ENCODE results near the gene PRH1. TPM values are rescaled to one million over a fixed set of nuclear protein-coding genes. Genes with fewer than 3 reads are reported as not detected.

The PRH1 gene
- total RNA-seq, 1 experiment from 2014 or later = 21.2 TPM

GRCh38 chr12:10919809-10920208 is 35.8 kb upstream of the PRH1 start:
- POLR2A ChIA-PET = no interaction called here

DNA sequence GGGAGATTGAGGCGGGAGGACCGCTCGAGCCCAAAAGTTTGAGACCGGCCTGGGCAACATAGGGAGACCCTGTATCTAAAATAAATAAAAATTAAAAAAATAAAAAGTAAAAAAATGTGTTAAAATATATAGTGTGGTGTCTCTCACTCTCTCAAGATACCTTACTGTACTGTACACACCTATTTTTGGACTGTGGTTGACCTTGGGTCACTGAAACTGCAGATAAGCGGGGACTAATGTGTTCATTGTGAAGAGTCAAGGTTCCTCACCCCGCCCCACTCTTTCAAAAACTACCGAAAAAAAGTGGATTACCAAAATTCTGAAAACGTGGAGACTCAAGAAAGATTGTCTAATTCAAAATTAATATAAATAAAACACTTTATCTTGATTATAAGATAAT is 26.3 kb upstream of the PRH1 start:
- H3K27ac Mint-ChIP-seq (ENCODE audit: unreplicated experiment) = no peak overlapping the region
- no peaks in the 10 kb centered on the region for H3K4me1 ChIP-seq
- no peak overlapping the region for H3K4me3 Mint-ChIP-seq (ENCODE audit: unreplicated experiment)
- H3K27me3 ChIP-seq (replicated peaks; ENCODE audit: control insufficient read depth, insufficient read depth, low read length) = no peaks in the 10 kb centered on the region
- TF ChIP-seq CTCF (IDR thresholded peaks at IDR 0.05; ENCODE audit: insufficient read depth in 1 of 2, low read depth in 1 of 2, low read length in 1 of 2, severe bottlenecking in 1 of 2, unreplicated experiment in 1 of 2) = no peak
- no peak for DNase-seq
- no TSS peak for BruUV-seq (replicated peaks)
- H3K36me3 ChIP-seq (ENCODE audit: control insufficient read depth, insufficient read depth, low read length) = no peaks in the 10 kb centered on the region
- CTCF ChIA-PET = no interaction called here
- POLR2A ChIA-PET = no interaction called here
- peaks cover 1% of the 10 kb centered on the region for H3K36me3 Mint-ChIP-seq (ENCODE audit: insufficient read depth, unreplicated experiment)
- intact Hi-C loops (cut with micrococcal nuclease; ENCODE audit: unreplicated experiment) = no loop called here
- no peaks in the 10 kb centered on the region for H3K9me3 ChIP-seq
- no peak overlapping the region for H3K4me3 ChIP-seq (ENCODE audit: low read depth, low read length)
- H3K27me3 Mint-ChIP-seq (ENCODE audit: insufficient read depth, unreplicated experiment) = no peaks in the 10 kb centered on the region
- H3K4me1 Mint-ChIP-seq (ENCODE audit: low read depth, unreplicated experiment) = no peaks in the 10 kb centered on the region
- peaks cover 5% of the 10 kb centered on the region for H3K9me3 Mint-ChIP-seq (ENCODE audit: unreplicated experiment)

More at GRCh38 chr12:10919809-10920208, 35.8 kb upstream of the PRH1 start:
- Histone ChIP-seq H3K36me3 (ENCODE audit: control insufficient read depth, insufficient read depth, low read length) (no peaks in the 10 kb centered on the region), H3K4me3 (ENCODE audit: low read depth, low read length) (no peak overlapping the region), H3K9me3 (no peaks in the 10 kb centered on the region), H3K4me1 (peaks cover 12% of the 10 kb centered on the region), H3K27me3 (replicated peaks; ENCODE audit: control insufficient read depth, insufficient read depth, low read length) (no peaks in the 10 kb centered on the region)
- Mint-ChIP-seq H3K4me1 (ENCODE audit: low read depth, unreplicated experiment) (peaks cover 7% of the 10 kb centered on the region), H3K36me3 (ENCODE audit: insufficient read depth, unreplicated experiment) (peaks cover 6% of the 10 kb centered on the region), H3K4me3 (ENCODE audit: unreplicated experiment) (no peak overlapping the region), H3K27ac (ENCODE audit: unreplicated experiment) (no peak overlapping the region), H3K9me3 (ENCODE audit: unreplicated experiment) (peaks cover 5% of the 10 kb centered on the region), H3K27me3 (ENCODE audit: insufficient read depth, unreplicated experiment) (no peaks in the 10 kb centered on the region)
- CTCF ChIA-PET = interaction anchor here (0.7 kb wide), 1 partner anchor 179 kb away, joined by 5 read pairs; no protein-coding TSS in a partner anchor
- intact Hi-C loops (cut with micrococcal nuclease; ENCODE audit: unreplicated experiment) = no loop called here
- no peak for TF ChIP-seq CTCF (IDR thresholded peaks at IDR 0.05; ENCODE audit: insufficient read depth in 1 of 2, low read depth in 1 of 2, low read length in 1 of 2, severe bottlenecking in 1 of 2, unreplicated experiment in 1 of 2)
- DNase-seq = no peak
- no TSS peak for BruUV-seq (replicated peaks)

- Histone ChIP-seq H3K4me3 (ENCODE audit: low read depth, low read length) (no peak within 1 kb of the TSS), H3K9me3 (peaks cover 3% of the 10 kb centered on the region), H3K27me3 (replicated peaks; ENCODE audit: control insufficient read depth, insufficient read depth, low read length) (no peaks in the 10 kb centered on the region), H3K36me3 (ENCODE audit: control insufficient read depth, insufficient read depth, low read length) (no peaks in the 10 kb centered on the region), H3K4me1 (no peaks in the 10 kb centered on the region)
- DNase-seq = no peak
- intact Hi-C loops (cut with micrococcal nuclease; ENCODE audit: unreplicated experiment) = no loop called here
- Mint-ChIP-seq H3K27me3 (ENCODE audit: insufficient read depth, unreplicated experiment) (no peaks in the 10 kb centered on the region), H3K9me3 (ENCODE audit: unreplicated experiment) (peaks cover 15% of the 10 kb centered on the region), H3K4me1 (ENCODE audit: low read depth, unreplicated experiment) (no peaks in the 10 kb centered on the region), H3K36me3 (ENCODE audit: insufficient read depth, unreplicated experiment) (peaks cover 11% of the 10 kb centered on the region), H3K4me3 (ENCODE audit: unreplicated experiment) (no peak within 1 kb of the TSS), H3K27ac (ENCODE audit: unreplicated experiment) (no peak within 1 kb of the TSS)
- POLR2A ChIA-PET = no interaction called here
- no TSS peak for BruUV-seq (replicated peaks)
- CTCF ChIA-PET = no interaction called here
- no peak for TF ChIP-seq CTCF (IDR thresholded peaks at IDR 0.05; ENCODE audit: insufficient read depth in 1 of 2, low read depth in 1 of 2, low read length in 1 of 2, severe bottlenecking in 1 of 2, unreplicated experiment in 1 of 2)
These were observed 25.4 kb upstream of the PRH1 start, which contains the start of gene TAS2R13 for GRCh38 chr12:10909462-10909861. Gene TAS2R13, minus strand, starts transcription at chr12:10909562. Its CDS starts 264 bp downstream, at chr12:10909298.

Data from Caco-2 (cell line).